ENCODE data around the gene SCN1B.

The SCN1B gene

DNA sequence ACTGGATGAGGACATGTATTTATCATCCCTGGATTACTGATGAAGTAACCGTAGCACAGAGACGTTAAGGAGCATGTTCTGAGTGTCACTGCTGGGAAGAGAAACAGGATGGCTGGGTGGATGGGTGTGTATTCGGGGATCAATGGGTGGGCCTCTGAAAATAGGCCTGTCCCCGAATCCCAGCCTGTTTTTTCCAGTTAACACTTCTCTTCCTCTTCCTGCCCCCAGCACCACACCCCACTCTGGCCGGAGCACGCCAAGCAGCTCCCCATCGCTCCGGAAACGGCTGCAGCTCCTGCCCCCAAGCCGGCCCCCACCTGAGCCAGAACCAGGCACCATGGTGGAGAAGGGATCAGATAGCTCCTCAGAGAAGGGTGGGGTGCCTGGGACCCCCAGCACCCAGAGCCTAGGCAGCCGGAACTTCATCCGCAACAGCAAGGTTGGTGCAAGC is 21.4 kb upstream of the SCN1B start:
- DNase-seq (ENCODE audit: low spot score): no peak
- TF ChIP-seq, protein P1, sequence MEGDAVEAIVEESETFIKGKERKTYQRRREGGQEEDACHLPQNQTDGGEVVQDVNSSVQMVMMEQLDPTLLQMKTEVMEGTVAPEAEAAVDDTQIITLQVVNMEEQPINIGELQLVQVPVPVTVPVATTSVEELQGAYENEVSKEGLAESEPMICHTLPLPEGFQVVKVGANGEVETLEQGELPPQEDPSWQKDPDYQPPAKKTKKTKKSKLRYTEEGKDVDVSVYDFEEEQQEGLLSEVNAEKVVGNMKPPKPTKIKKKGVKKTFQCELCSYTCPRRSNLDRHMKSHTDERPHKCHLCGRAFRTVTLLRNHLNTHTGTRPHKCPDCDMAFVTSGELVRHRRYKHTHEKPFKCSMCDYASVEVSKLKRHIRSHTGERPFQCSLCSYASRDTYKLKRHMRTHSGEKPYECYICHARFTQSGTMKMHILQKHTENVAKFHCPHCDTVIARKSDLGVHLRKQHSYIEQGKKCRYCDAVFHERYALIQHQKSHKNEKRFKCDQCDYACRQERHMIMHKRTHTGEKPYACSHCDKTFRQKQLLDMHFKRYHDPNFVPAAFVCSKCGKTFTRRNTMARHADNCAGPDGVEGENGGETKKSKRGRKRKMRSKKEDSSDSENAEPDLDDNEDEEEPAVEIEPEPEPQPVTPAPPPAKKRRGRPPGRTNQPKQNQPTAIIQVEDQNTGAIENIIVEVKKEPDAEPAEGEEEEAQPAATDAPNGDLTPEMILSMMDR (IDR thresholded peaks at IDR 0.05): no peak
- H3K4me3 ChIP-seq: no peak overlapping the region
- H3K27ac ChIP-seq: peak overlapping the region in 1 of 2 donors; percentile 62

DNA sequence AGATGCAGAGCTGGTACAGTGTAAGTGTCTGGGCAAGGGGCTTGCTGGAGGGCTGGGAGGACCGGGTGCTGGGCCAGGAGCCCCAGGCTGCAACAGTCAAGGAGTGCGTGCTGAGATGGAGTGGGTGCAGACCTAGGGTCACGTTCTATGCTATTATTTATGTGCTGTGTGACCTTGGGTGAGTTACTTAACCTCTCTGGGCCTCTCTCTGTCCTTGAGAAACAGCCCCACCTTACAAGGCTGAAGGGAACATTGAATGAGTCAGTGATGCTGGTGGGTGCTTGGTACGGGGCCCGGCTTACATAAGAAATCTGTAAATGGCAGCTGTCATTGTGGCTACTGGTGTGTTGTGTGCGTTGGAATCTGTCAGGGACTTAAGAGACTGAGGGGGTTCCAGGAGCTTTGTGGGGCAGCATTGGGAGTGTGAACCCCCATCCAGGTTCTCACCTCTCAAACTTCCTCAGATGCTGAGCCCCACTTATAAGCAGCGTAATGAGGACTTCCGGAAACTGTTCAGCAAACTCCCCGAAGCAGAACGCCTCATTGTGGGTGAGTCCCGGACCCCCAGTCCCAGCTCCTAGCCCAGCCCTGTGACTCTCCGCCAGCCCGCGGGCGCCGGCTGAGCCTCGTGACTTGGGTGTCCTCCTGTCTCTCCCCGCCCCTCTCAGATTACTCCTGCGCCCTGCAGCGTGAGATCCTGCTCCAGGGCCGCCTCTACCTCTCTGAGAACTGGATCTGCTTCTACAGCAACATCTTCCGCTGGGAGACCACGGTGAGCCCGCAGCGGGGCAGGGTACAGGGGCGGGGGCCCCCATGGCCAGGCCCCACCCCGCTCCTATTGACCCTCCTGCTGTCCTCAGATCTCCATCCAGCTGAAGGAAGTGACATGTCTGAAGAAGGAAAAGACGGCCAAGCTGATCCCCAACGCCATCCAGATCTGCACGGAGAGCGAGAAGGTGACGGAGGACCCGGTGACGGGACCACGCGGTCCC is 20.6 kb upstream of the SCN1B start:
- DNase-seq (ENCODE audit: low spot score): no peak
- TF ChIP-seq, protein P1 (IDR thresholded peaks at IDR 0.05): no peak

DNA sequence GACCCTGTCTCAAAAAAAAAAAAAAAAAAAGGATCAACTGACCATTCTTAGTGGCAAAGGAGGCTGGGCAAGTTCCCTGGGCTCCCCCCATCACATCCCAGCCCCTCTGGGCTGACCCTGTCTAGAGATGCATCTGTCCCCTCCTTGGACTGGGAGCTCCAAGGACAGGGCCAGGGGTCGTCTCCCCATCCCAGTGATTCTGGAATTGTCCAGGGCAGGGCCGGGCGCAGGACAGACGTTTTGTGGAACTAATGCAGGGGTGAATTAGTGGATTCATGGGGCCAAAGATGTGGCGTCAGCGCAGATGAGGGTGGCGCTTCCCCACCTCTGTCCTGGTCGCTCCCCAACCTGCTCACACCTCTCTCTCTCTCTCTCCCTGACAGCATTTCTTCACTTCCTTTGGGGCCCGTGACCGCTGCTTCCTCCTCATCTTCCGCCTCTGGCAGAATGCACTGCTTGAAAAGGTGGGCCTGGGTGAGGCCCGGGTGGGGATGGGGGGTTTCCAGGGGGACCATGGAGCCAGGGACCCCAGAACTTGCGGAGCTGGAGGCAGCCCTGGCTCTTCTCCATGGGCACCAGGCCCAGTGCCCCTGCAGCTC is 19.1 kb upstream of the SCN1B start:
- H3K4me3 ChIP-seq: no peak overlapping the region
- H3K27ac ChIP-seq: peak overlapping the region in 1 of 2 donors; percentile 28
- TF ChIP-seq, protein P1 (IDR thresholded peaks at IDR 0.05): no peak
- no peak for DNase-seq (ENCODE audit: low spot score)

More for the DNA sequence above, 20.6 kb upstream of the SCN1B start:
- H3K4me3 ChIP-seq: no peak overlapping the region
- peak overlapping the region in 1 of 2 donors; percentile 62 for H3K27ac ChIP-seq

DNA sequence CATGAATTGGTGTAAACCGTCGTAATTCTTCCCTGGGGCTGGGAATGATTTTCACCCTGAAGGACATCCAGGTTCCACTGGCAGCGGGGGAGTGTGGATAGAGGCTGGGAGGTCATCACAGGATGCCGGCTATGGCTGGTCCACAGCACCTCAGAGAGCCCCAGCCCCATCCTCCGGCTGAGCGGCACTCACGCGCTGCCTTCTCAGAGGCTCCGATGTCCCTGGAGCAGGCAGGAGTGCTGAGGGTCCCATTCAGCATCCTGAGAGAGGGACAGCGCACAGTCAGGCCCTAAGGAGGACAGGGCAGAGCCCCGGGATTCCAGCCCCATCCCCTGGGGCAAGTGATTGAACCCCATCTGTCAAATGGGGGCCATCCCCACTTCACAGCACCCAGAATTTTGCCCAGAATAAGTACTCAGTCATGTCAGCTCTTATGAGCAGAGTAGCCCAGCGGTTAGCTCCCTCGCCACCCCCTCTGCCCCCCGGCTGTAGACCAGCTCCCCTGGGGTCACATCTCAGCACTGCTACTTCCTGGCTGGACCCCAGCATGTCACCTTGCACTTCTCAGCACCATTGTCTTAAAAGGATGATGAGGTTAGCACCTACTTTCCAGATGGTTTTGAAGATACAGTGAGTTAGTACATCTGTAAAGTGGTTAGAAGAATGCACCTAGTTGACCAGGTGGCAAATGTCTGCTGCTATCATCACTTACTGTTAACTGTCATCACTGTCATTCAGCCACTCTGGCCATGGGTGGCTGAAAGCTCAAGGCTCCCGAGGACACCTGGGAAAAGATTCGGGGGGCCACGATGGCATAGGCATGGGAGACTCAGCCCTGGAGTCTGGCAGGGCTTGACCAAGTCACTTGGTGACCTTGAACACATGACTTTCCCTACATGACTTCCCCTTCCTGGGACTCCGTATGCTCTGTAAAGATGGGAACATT is 18.3 kb upstream of the SCN1B start:
- no peak for DNase-seq (ENCODE audit: low spot score)
- Histone ChIP-seq H3K27ac (peak overlapping the region in 1 of 2 donors; percentile 47), H3K4me3 (no peak overlapping the region)
- TF ChIP-seq, protein P1 (IDR thresholded peaks at IDR 0.05): no peak

DNA sequence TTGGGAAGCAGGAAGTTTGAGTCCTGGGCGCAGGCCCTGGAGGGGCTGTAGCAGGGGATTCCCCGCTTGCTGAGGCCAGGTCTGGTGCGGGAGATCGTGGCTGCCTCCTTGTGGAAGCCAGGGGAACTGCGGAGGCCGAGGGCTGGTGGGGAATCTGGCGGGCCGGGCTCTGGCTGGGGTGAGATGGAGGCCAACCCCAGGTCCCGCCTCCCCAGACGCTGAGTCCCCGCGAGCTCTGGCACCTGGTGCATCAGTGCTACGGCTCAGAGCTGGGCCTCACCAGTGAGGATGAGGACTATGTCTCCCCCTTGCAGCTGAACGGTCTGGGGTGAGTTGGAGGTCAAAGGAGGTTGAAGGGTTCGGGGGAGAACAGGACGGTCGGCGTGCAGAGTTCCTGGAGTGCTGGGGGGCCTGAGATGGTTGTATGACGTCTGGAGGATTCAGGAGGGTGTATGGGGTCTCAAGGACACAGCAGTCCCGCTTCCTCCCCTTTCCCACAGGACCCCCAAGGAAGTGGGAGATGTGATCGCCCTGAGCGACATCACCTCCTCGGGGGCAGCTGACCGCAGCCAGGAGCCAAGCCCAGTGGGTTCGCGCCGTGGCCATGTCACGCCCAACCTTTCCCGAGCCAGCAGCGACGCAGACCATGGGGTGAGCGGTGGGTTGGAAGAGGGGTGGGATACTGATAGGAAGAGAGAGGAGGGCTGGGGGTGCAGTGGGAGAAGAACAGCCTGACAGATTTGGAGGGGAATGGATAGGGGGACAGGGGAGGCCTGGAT is 17.0 kb upstream of the SCN1B start:
- peak overlapping the region in 1 of 2 donors; percentile 44 for H3K27ac ChIP-seq
- peak; percentile 75 for DNase-seq (ENCODE audit: low spot score)
- TF ChIP-seq, protein P1 (IDR thresholded peaks at IDR 0.05): peak; percentile 94
- H3K4me3 ChIP-seq: no peak overlapping the region
